Measurements from ENCODE around the gene SERPINB1.

DNA sequence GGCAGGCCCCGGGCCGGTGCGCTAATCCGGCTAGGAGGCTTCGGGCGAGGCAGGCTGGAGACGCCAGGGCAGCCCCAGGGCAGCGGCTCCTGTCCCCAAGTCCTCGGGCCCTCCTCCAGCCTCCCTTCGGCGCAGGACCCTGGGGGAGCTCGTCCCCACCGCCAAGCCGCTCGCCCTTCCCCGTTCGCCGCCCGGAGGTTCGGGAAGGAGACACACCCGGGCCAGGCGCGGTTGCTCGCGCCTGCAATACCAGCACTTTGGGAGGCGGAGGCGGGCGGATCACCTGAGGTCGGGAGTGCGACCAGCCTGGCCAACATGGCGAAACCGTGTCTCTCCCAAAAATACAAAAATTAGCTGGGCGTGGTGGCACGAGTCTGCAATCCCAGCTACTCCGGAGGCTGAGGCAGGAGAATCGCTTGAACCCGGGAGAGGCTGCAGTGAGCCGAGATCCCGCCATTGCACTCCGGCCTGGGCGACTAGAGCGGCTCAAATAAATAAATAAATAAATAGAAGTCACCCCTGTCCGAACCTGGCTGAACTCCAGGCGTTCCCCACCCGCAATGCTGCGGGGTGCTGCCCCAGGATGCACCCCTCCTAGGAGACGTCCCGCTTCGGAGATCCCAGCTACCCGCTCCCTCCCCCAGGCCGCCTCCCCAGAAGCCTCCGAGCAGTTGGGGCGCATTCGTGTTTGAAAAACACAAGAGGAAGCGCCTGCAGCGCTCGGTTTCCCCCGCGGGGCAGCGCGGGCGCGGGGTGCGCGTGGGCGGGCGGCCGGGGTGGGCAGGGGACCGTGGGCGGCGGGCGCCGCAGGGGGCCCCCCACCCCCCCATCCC is 33.9 kb upstream of the SERPINB1 start:
- TF ChIP-seq, protein P1, sequence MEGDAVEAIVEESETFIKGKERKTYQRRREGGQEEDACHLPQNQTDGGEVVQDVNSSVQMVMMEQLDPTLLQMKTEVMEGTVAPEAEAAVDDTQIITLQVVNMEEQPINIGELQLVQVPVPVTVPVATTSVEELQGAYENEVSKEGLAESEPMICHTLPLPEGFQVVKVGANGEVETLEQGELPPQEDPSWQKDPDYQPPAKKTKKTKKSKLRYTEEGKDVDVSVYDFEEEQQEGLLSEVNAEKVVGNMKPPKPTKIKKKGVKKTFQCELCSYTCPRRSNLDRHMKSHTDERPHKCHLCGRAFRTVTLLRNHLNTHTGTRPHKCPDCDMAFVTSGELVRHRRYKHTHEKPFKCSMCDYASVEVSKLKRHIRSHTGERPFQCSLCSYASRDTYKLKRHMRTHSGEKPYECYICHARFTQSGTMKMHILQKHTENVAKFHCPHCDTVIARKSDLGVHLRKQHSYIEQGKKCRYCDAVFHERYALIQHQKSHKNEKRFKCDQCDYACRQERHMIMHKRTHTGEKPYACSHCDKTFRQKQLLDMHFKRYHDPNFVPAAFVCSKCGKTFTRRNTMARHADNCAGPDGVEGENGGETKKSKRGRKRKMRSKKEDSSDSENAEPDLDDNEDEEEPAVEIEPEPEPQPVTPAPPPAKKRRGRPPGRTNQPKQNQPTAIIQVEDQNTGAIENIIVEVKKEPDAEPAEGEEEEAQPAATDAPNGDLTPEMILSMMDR (IDR thresholded peaks at IDR 0.05; ENCODE audit: borderline replicate concordance, extremely low read depth, low read length, poor library complexity, severe bottlenecking): no peak
- no peak for TF ChIP-seq EZH2 (IDR thresholded peaks at IDR 0.05; ENCODE audit: borderline replicate concordance, low read depth, low read length, severe bottlenecking)
